GM21367 (cell line): ENCODE data around the gene NEDD4.
"Not testable (repeated sequence)": the region's sequence is repeated elsewhere in the genome, so short reads cannot be mapped to it uniquely, and the experiment has no call there.

ENCODE experiments used
- ATAC-seq: cut with Tn5 transposase; IDR thresholded peaks from one replicate; pipeline ENCODE4 v1.9.1; 2021; ENCODE audit not compliant: unreplicated experiment

NEDD4 gene

GRCh38 chr15:56006371-56006770 is 13.0 kb upstream of the NEDD4 start:
- ATAC-seq, result not testable (repeated sequence)

GRCh38 chr15:56004281-56004680 is 10.9 kb upstream of the NEDD4 start:
- not testable (repeated sequence) for ATAC-seq

- ATAC-seq, result not testable (repeated sequence)
Observed at GRCh38 chr15:56003777-56004176, 10.4 kb upstream of the NEDD4 start.

GRCh38 chr15:56003277-56003676 is 9.9 kb upstream of the NEDD4 start:
- ATAC-seq, result not testable (repeated sequence)

GRCh38 chr15:56001471-56002078 is 8.2 kb upstream of the NEDD4 start:
- no peak for ATAC-seq

GRCh38 chr15:55999658-56000057 is 6.2 kb upstream of the NEDD4 start:
- no peak for ATAC-seq

GRCh38 chr15:55998478-55998877 is 5.1 kb upstream of the NEDD4 start:
- no peak for ATAC-seq

- no peak for ATAC-seq
Observed at GRCh38 chr15:55993804-55994560, 570 bp upstream of the NEDD4 start.

- no peak for ATAC-seq
Observed at GRCh38 chr15:55992769-55993110, 672 bp downstream of the NEDD4 start.

- no peak for ATAC-seq
Observed at GRCh38 chr15:55991802-55992768, 1.3 kb downstream of the NEDD4 start.

GRCh38 chr15:55990998-55991397 is 2.4 kb downstream of the NEDD4 start:
- ATAC-seq, result no peak

- ATAC-seq, result no peak
Observed at GRCh38 chr15:55990516-55990915, 2.9 kb downstream of the NEDD4 start.

GRCh38 chr15:55989383-55989782 is 4.0 kb downstream of the NEDD4 start:
- ATAC-seq, result no peak

- ATAC-seq, result no peak
Observed at GRCh38 chr15:55981582-55982249, 11.7 kb downstream of the NEDD4 start.

GRCh38 chr15:55980511-55980910 is 12.9 kb downstream of the NEDD4 start:
- ATAC-seq, result no peak

- ATAC-seq, result no peak
Observed at GRCh38 chr15:55977231-55977630, 16.2 kb downstream of the NEDD4 start.

GRCh38 chr15:55970286-55970685 is 23.1 kb downstream of the NEDD4 start:
- no peak for ATAC-seq

GRCh38 chr15:55969582-55969981 is 23.8 kb downstream of the NEDD4 start:
- ATAC-seq, result no peak

GRCh38 chr15:55968923-55969322 is 24.5 kb downstream of the NEDD4 start:
- ATAC-seq, result no peak

- ATAC-seq, result no peak
Observed at GRCh38 chr15:55965091-55965490, 28.3 kb downstream of the NEDD4 start.

GRCh38 chr15:55960946-55961345 is 32.5 kb downstream of the NEDD4 start:
- no peak for ATAC-seq
